Left forelimb (tissue), 1 donor: ENCODE results near the gene DMXL2.
"Not testable (repeated sequence)": the region's sequence is repeated elsewhere in the genome, so short reads cannot be mapped to it uniquely, and the experiment has no call there.

Experiments
- DNase-seq: peaks from one replicate; pipeline ENCODE4 v3.0.0-alpha.2; 2018; ENCODE audit warnings: low spot score

Gene DMXL2, protein sequence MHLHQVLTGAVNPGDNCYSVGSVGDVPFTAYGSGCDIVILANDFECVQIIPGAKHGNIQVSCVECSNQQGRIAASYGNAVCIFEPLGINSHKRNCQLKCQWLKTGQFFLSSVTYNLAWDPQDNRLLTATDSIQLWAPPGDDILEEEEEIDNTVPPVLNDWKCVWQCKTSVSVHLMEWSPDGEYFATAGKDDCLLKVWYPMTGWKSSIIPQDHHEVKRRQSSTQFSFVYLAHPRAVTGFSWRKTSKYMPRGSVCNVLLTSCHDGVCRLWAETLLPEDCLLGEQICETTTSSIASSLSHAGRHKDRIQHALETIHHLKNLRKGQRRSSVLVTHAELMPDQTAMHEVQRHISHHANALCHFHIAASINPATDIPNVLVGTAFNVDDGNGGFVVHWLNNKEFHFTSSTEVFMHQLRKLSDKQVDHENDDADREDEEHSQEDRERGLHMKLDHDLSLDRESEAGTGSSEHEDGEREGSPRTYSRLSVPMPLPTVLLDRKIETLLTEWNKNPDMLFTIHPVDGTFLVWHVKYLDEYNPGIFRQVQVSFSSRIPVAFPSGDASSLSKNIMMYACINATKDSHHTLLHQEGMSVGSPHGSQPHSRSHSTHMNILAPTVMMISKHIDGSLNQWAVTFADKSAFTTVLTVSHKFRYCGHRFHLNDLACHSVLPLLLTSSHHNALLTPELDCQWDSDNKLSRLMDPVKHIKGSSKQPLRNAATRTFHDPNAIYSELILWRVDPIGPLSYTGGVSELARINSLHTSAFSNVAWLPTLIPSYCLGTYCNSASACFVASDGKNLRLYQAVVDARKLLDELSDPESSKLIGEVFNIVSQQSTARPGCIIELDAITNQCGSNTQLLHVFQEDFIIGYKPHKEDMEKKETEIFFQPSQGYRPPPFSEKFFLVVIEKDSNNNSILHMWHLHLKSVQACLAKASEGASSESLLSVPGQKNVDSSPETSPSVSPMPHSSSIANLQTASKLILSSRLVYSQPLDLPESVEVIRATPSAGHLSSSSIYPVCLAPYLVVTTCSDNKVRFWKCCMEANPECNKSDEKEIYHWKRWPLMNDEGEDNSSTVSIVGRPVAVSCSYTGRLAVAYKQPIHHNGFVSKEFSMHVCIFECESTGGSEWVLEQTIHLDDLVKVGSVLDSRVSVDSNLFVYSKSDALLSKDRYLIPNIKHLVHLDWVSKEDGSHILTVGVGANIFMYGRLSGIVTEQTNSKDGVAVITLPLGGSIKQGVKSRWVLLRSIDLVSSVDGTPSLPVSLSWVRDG (N-terminal part only)

DNA sequence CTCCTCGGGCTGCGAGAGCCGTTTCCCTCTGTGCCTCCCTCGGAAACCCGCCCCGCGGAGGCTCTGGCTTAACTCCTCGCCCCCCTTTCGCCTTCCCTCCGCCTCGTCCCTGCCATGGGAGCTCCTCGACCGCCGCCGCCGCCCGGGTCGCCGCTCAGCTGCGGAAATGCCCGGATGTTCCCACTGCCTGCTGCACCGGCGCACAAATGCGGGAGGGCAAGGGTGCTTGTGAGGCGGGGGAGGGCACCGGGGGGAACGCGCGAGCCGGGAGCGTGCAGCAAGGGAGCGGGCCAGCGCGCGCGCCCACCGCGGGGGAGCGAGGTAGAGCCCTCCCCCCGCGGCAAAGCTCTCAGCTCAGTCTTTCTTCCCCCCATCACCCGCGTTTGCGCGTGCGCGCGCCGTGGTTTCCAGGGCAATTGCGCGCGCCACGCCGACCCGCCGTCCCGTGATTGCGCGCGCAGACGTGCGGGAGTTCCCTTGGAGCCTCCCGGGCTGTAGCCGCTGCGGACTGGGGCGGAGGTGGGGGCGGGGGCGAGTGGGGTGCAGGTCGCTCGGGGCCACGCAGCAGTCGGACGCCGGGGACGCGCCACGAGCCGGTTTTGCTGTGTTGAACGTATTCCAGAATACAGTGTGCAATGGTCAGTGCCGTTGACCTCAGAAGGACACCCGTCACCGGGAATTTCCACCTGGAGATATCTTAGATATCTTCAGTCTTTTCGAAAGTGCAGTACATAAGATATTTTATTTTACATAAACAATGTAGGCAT is at the start of gene DMXL2:
DMXL2 (minus strand) TSS at position 168 of the 767 bp plus-strand sequence. CDS start 226 bp downstream, outside the sequence.
- peak; percentile 95 for DNase-seq

DNA sequence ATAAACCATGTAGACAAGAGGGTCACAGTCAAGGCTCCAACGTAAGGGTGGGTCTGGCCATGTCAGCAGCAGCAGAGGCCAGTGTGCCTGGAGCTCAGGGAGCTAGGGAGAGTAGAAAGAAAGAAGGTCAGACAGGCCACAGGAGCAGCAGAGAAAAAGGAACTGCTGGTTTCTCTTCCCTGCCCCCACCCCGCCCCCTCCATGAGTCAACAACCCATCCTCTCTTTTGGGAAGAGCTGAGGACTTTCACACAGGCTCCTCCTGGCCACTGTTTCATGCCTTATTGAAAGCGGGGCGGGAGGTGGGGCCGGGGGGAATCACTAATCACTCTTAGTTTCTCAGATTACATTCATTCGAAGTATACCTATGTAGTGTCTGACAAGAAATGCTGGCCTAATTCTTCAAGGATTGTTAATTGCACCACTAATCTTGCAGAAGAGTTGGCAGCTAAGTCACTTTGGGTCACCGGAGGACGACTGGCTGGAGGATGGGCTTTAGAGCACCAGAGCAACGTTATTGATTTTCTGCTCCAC is 49.6 kb upstream of the DMXL2 start:
- no peak for DNase-seq

GRCh38 chr15:51669381-51669780 is 46.8 kb upstream of the DMXL2 start:
- DNase-seq: no peak

DNA sequence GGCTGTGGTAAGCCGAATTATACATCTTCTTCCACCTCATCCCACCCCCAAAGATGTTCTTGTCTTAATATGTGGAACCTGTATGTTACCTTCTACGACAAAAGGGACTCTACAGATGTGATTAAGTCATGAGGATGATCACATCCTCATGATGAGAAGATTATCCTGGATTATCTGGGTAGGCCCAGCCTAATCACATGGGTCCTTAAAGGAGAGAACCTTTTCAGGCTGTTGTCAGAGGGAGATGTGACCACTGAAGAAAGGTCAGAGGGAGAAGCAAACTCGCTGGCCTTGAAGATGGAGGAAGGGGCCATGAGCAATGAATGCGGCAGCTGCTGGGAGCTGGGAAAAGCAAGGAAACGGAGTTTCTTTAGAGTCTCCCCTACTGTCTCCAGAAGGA is 45.9 kb upstream of the DMXL2 start:
- DNase-seq: no peak

DNA sequence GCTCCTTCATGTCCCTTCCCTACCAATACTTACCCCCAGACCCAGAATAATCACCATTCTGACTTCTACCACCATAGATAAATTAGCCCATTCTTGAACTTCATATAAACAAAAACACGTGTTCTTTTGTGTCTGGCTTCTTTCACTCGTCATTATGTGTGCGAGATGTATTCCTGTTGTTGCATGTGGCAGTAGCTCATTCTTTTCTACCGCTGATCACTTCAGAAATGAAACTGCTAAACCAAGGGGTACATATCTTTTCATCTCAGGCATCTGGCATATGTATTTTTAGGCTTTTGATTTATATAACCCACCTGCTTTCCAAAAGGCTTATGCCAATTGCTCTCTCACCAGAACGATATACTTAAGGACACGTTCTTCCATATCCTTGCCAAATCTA is 44.9 kb upstream of the DMXL2 start:
- no peak for DNase-seq

DNA sequence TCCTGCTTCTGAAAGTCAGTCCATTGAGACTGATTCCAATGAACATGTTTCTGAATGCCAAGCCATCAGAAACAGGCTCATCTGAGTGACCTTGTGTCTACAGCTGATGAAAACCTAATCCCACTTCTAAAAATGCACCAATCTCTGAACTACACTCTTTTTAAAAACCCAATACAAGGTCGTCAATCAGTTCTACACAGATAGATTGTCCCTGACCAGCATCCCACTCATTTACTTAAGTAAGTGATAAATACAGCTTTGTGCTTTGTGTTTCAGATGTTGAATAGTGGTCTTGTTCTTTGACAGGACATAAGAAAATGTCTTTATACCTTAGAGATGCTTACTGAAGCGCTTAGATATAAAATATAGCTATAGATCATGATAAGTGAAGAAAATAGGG is 38.5 kb upstream of the DMXL2 start:
- no peak for DNase-seq

- DNase-seq: no peak
Measured at GRCh38 chr15:51658664-51659063, 36.1 kb upstream of the DMXL2 start.

- DNase-seq: not testable (repeated sequence)
Measured at GRCh38 chr15:51655401-51656057, 33.0 kb upstream of the DMXL2 start.

- DNase-seq: no peak
Measured at GRCh38 chr15:51652084-51652668, 29.6 kb upstream of the DMXL2 start.

- DNase-seq: no peak
Measured at GRCh38 chr15:51649659-51650521, 27.3 kb upstream of the DMXL2 start.

- not testable (repeated sequence) for DNase-seq
Measured at GRCh38 chr15:51648643-51649042, 26.1 kb upstream of the DMXL2 start.

DNA sequence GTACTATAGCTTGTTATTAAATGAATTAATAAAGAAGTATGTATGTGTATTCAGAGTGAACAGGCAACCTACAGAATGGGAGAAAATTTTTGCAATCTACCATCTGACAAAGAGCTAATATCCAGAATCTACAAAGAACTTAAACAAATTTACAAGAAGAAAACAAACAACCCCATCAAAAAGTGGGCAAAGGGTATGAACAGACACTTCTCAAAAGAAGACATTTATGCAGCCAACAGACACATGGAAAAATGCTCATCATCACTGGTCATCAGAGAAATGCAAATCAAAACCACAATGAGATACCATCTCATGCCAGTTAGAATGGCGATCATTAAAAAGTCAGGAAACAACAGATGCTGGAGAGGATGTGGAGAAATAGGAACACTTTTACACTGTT is 25.5 kb upstream of the DMXL2 start:
- DNase-seq: not testable (repeated sequence)

DNA sequence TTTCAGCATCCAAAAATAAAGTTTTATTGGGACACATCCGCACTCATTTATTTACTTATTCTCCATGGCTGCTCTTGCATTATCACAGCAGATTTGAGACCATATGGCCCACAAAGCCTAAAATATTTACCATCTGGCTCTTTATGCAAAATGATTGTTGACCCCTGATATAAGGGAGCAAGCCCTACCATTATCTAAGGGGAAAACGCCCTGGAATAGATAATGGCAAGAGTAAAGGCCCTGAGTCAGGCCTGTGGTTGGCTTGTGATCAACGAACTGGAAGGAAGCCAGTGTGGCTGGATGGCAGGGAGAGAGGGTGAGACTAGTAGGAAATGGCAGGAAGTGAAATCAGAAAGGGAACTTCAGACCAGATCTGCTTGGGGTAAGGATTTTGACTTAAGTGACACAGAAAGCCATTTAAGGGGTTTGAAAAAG is 24.6 kb upstream of the DMXL2 start:
- DNase-seq: no peak

- DNase-seq: no peak
Measured at GRCh38 chr15:51642696-51643095, 20.1 kb upstream of the DMXL2 start.

- DNase-seq: no peak
Measured at GRCh38 chr15:51641490-51642130, 19.0 kb upstream of the DMXL2 start.

- DNase-seq: no peak
Measured at GRCh38 chr15:51634591-51635198, 12.1 kb upstream of the DMXL2 start.

DNA sequence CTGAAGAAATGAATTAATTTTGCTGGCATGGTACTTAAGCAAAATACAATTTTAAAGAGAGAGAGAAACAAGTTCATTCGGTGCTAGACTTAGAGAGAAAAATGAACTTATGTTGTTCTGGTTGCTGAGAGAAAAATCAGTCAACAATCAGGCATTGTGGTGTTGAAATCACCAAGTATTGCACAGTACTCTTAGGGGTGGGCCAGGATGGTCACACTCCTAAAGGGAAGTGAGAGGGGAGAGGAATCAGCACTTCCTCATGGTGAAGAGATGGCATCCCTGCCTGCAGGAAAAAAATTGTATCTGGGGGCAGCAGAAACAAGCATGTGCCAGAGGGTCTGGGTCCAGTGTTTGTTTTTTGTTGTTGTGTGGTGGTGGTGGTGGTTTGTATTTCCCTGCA is 7.0 kb upstream of the DMXL2 start:
- DNase-seq: no peak

- no peak for DNase-seq
Measured at GRCh38 chr15:51625236-51625635, 2.7 kb upstream of the DMXL2 start.
